ENCODE results near the gene LYSMD4.
A peak's percentile ranks its signal among the peaks of the same experiment; 100 is the strongest.
"Not testable (repeated sequence)": the region's sequence is repeated elsewhere in the genome, so short reads cannot be mapped to it uniquely, and the experiment has no call there.

The LYSMD4 gene

DNA sequence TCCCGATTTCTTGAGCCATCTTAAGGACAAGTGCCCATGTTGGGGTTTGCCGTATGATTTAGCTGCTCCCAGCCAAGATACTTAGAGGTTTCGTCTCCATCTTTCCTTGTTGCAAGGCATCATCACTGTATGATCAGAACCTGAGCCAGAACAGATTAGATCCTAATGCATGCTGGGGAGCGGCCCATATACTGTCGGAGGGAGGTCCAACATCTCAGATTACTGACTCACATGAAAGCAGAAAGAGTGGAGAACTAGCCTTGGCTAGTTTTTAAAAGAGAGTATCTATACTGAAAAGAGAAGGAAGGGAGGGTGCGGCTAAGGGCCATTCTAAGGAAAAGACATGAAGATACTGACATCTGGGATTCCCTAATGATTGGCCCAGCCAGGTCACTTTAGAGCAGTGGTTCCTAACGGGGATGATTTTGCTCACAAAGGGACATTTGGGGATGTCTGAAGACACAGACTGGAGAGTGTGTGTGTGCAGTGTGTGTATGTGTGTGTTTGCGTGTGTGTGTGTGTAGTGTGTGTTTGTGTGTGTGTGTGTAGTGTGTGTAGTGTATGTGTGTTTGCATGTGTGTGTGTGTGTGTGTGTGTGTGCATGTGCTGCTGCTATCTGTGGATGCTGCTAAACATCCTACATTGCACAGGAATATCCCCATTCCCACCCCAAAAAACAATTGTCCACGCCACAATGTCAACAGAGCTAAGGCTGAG lies 12.3 kb upstream of the LYSMD4 start:
- H3K4me3 ChIP-seq (ENCODE audit: low read length): no peak overlapping the region

GRCh38 chr15:99744142-99744541 lies 10.9 kb upstream of the LYSMD4 start:
- H3K4me3 ChIP-seq (ENCODE audit: low read length): no peak overlapping the region
- H3K27me3 ChIP-seq (ENCODE audit: control insufficient read depth, insufficient read depth, low read length): no peaks in the 10 kb centered on the region
- H3K9me3 ChIP-seq (replicated peaks; ENCODE audit: low read length): no peaks in the 10 kb centered on the region
- peaks cover 2% of the 10 kb centered on the region for H3K4me1 ChIP-seq (ENCODE audit: control insufficient read depth, insufficient read depth, low read length)
- H3K9ac ChIP-seq (ENCODE audit: low read depth, low read length): no peak overlapping the region
- no peaks in the 10 kb centered on the region for H3K36me3 ChIP-seq (ENCODE audit: insufficient read depth, low read length)
- no peak overlapping the region for H3K4me2 ChIP-seq (ENCODE audit: low read length)

More for the DNA sequence above, 12.3 kb upstream of the LYSMD4 start:
- no peaks in the 10 kb centered on the region for H3K36me3 ChIP-seq (ENCODE audit: insufficient read depth, low read length)
- no peaks in the 10 kb centered on the region for H3K27me3 ChIP-seq (ENCODE audit: control insufficient read depth, insufficient read depth, low read length)
- peaks cover 8% of the 10 kb centered on the region for H3K4me1 ChIP-seq (ENCODE audit: control insufficient read depth, insufficient read depth, low read length)
- no peaks in the 10 kb centered on the region for H3K9me3 ChIP-seq (replicated peaks; ENCODE audit: low read length)
- H3K4me2 ChIP-seq (ENCODE audit: low read length): no peak overlapping the region
- H3K9ac ChIP-seq (ENCODE audit: low read depth, low read length): no peak overlapping the region

DNA sequence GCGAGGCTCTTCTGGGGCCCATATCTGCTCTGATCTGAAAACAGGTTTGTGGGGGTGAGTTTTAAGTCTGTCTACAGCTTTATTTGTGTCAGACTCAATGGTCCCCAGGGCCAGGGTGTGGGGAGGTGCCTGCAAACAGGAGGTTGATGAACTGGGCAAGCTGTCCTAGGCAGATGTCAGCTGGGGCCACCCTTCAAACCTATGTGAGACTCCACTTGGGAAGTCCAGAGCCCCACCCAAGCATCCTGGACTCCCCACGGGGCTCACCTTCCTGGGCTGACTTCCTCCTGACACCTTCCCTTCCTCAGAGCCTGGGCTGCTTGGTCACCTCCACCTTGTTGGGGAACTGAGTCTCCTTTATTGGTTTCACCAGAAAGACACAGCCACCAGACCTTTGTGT lies 8.6 kb upstream of the LYSMD4 start:
- Histone ChIP-seq H3K36me3 (ENCODE audit: insufficient read depth, low read length) (no peaks in the 10 kb centered on the region), H3K9me3 (replicated peaks; ENCODE audit: low read length) (no peaks in the 10 kb centered on the region), H3K9ac (ENCODE audit: low read depth, low read length) (no peak overlapping the region), H3K27me3 (ENCODE audit: control insufficient read depth, insufficient read depth, low read length) (no peaks in the 10 kb centered on the region), H3K4me3 (ENCODE audit: low read length) (no peak overlapping the region), H3K4me2 (ENCODE audit: low read length) (no peak overlapping the region), H3K4me1 (ENCODE audit: control insufficient read depth, insufficient read depth, low read length) (no peaks in the 10 kb centered on the region)

DNA sequence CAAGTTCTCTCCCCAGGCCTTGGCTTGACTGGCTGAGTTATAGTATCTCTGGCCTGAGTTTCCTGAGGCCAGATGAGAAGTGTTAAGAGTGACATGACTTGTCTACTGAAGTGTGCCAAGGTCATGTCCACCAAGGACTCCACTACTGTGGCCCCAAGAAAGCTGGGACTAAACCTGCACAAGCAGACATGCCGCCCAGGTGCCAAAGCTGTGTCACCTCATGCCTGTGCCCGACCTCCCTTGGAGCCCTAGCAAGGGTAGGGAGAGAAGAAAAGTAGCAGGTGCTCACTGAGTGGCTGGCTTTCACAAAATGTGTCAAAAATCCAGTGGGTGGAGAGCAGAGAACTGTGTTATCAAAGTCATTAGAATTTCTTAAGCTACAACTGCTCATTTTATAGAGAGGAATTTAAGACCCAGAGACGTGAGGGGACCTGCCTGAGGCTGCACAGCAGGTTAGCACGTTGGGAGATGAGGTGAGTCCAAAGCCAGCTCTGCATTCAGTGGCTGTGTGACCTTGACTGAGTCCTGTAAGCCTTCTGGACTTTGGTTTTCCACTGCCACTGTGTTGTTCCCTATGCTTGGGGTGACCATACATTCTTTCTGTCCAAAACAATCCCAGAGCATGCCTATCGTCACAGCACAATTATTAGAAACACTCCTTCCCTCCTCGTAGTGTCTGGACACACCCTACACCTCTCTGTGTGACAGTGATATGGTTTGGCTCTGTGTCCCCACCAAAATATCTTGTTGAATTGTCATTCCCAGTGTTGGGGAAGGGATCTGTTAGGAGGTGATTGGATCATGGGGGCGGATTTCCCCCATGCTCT lies 5.0 kb upstream of the LYSMD4 start:
- Histone ChIP-seq H3K4me3 (ENCODE audit: low read length) (no peak overlapping the region), H3K9me3 (replicated peaks; ENCODE audit: low read length) (no peaks in the 10 kb centered on the region), H3K36me3 (ENCODE audit: insufficient read depth, low read length) (no peaks in the 10 kb centered on the region)

GRCh38 chr15:99736702-99737101 lies 3.5 kb upstream of the LYSMD4 start:
- Histone ChIP-seq H3K9me3 (replicated peaks; ENCODE audit: low read length) (no peaks in the 10 kb centered on the region), H3K27me3 (ENCODE audit: control insufficient read depth, insufficient read depth, low read length) (no peaks in the 10 kb centered on the region)

More for the DNA sequence above, 5.0 kb upstream of the LYSMD4 start:
- Histone ChIP-seq H3K4me2 (ENCODE audit: low read length) (no peak overlapping the region), H3K4me1 (ENCODE audit: control insufficient read depth, insufficient read depth, low read length) (no peaks in the 10 kb centered on the region), H3K9ac (ENCODE audit: low read depth, low read length) (no peak overlapping the region), H3K27me3 (ENCODE audit: control insufficient read depth, insufficient read depth, low read length) (no peaks in the 10 kb centered on the region)

GRCh38 chr15:99735868-99736267 lies 2.6 kb upstream of the LYSMD4 start:
- H3K9ac ChIP-seq (ENCODE audit: low read depth, low read length): no peak overlapping the region

More at GRCh38 chr15:99736702-99737101, 3.5 kb upstream of the LYSMD4 start:
- Histone ChIP-seq H3K9ac (ENCODE audit: low read depth, low read length) (no peak overlapping the region), H3K4me1 (ENCODE audit: control insufficient read depth, insufficient read depth, low read length) (peaks cover 7% of the 10 kb centered on the region), H3K4me2 (ENCODE audit: low read length) (no peak overlapping the region), H3K36me3 (ENCODE audit: insufficient read depth, low read length) (no peaks in the 10 kb centered on the region), H3K4me3 (ENCODE audit: low read length) (no peak overlapping the region)

DNA sequence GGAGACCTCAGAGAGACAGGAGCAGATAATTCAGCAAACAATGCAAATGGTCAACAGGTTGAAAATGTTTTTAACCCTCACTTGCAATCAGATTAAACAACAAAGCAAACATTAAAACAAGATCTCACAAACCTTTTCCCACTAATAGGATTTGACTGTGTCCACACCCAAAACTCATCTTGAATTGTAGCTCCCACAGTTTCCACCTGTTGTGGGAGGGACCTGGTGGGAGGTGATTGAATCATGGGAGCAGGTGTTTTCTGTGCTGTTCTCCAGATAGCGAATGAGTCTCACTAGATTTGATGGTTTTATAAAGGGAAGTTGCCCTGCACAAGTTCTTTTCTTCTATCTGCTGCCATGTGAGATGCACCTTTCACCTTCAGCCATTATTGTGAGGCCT lies 1.3 kb upstream of the LYSMD4 start:
- Histone ChIP-seq H3K4me2 (ENCODE audit: low read length) (no peak overlapping the region), H3K4me1 (ENCODE audit: control insufficient read depth, insufficient read depth, low read length) (peaks cover 15% of the 10 kb centered on the region), H3K4me3 (ENCODE audit: low read length) (no peak overlapping the region), H3K9me3 (replicated peaks; ENCODE audit: low read length) (no peaks in the 10 kb centered on the region), H3K36me3 (ENCODE audit: insufficient read depth, low read length) (no peaks in the 10 kb centered on the region), H3K9ac (ENCODE audit: low read depth, low read length) (no peak overlapping the region), H3K27me3 (ENCODE audit: control insufficient read depth, insufficient read depth, low read length) (no peaks in the 10 kb centered on the region)

More at GRCh38 chr15:99735868-99736267, 2.6 kb upstream of the LYSMD4 start:
- H3K4me2 ChIP-seq (ENCODE audit: low read length): no peak overlapping the region
- no peak overlapping the region for H3K4me3 ChIP-seq (ENCODE audit: low read length)
- peaks cover 7% of the 10 kb centered on the region for H3K4me1 ChIP-seq (ENCODE audit: control insufficient read depth, insufficient read depth, low read length)
- no peaks in the 10 kb centered on the region for H3K27me3 ChIP-seq (ENCODE audit: control insufficient read depth, insufficient read depth, low read length)
- H3K9me3 ChIP-seq (replicated peaks; ENCODE audit: low read length): no peaks in the 10 kb centered on the region
- H3K36me3 ChIP-seq (ENCODE audit: insufficient read depth, low read length): no peaks in the 10 kb centered on the region

GRCh38 chr15:99734040-99734291 lies 729 bp upstream of the LYSMD4 start:
- Histone ChIP-seq H3K4me3 (ENCODE audit: low read length) (peak overlapping the region; percentile 68), H3K4me1 (ENCODE audit: control insufficient read depth, insufficient read depth, low read length) (peaks cover 20% of the 10 kb centered on the region)
- not testable (repeated sequence) for H3K4me2 ChIP-seq (ENCODE audit: low read length); H3K9ac ChIP-seq (ENCODE audit: low read depth, low read length); H3K36me3 ChIP-seq (ENCODE audit: insufficient read depth, low read length); H3K9me3 ChIP-seq (replicated peaks; ENCODE audit: low read length); H3K27me3 ChIP-seq (ENCODE audit: control insufficient read depth, insufficient read depth, low read length)

GRCh38 chr15:99732751-99733267 lies 428 bp downstream of the LYSMD4 start:
- Histone ChIP-seq H3K4me3 (ENCODE audit: low read length) (peak overlapping the region; percentile 93), H3K4me2 (ENCODE audit: low read length) (peak overlapping the region; percentile 97), H3K9ac (ENCODE audit: low read depth, low read length) (peak overlapping the region; percentile 88), H3K9me3 (replicated peaks; ENCODE audit: low read length) (no peaks in the 10 kb centered on the region), H3K36me3 (ENCODE audit: insufficient read depth, low read length) (peaks cover 10% of the 10 kb centered on the region), H3K4me1 (ENCODE audit: control insufficient read depth, insufficient read depth, low read length) (peaks cover 23% of the 10 kb centered on the region), H3K27me3 (ENCODE audit: control insufficient read depth, insufficient read depth, low read length) (no peaks in the 10 kb centered on the region)

DNA sequence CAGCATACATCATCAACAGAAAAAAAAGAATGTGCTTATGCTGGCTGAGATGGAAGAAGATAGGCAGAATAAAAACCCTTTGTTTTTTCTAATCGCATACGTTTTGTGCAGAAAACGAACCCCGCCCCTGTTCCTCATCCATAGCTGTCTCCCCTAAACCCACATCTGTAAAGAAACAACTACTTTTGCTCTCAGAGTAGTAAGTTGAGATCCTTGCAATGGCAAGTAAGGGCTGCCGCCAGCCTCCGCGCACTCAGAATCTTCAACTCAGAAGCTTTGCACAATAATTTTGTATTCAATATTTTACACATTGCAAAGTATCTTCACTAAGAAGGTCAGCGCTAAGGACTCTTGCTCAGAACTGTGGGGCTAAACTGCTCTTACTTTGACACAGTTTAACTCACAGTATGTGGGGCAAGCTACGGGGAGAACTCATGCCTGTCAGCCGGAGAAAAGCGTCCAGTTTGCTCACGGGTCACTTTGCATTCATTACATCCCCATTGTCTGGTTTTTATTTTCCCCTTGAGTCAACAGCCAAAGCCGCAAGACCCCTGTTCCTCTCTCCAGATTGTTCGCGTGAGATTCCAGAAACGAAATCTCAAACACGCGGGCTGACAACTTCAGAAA lies 1.0 kb downstream of the LYSMD4 start:
- H3K4me1 ChIP-seq (ENCODE audit: control insufficient read depth, insufficient read depth, low read length): peaks cover 23% of the 10 kb centered on the region
- H3K27me3 ChIP-seq (ENCODE audit: control insufficient read depth, insufficient read depth, low read length): no peaks in the 10 kb centered on the region
- H3K4me3 ChIP-seq (ENCODE audit: low read length): peak overlapping the region; percentile 93
- H3K9ac ChIP-seq (ENCODE audit: low read depth, low read length): peak overlapping the region; percentile 88
- H3K9me3 ChIP-seq (replicated peaks; ENCODE audit: low read length): no peaks in the 10 kb centered on the region
- H3K4me2 ChIP-seq (ENCODE audit: low read length): peak overlapping the region; percentile 97
- H3K36me3 ChIP-seq (ENCODE audit: insufficient read depth, low read length): peaks cover 10% of the 10 kb centered on the region

DNA sequence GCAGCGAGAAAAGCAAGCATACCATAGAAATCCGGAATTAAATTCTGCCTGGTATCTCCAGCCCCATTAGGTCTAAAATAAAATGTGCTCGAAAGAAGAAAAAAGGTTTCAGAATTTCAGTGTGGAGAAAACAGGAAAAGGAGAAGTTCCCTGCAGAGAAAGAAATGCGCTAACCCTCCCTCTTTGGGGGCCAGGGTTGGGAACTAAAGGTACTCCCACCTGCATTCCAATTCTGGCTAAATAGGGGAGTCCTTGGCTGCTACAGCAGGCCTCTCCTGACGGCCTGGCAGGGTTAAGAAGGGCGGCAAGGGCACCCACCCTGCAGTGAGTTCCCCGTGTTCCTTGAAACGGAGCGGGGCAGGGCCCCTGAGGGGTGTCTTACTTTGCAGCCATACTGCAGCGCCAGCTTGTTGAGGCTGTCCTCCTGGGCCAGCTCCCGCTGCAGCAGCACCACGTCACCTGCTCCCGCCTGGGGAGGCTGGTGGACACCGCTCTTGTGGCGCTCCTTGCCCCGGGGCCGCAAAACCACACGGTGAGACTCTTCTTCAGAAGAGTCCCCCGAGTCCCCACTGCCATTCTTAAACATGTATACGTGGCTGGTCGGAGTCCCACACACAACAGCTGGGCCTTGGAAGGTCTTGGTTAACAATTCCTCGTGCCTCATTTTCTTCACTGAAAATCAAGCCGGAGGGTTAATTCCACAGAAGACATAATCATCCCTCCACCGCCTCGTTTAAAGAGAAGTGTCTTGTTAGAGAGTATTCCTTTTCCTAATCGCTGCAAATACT lies 1.7 kb downstream of the LYSMD4 start:
- Histone ChIP-seq H3K4me1 (ENCODE audit: control insufficient read depth, insufficient read depth, low read length) (peaks cover 23% of the 10 kb centered on the region), H3K4me2 (ENCODE audit: low read length) (peak overlapping the region; percentile 97), H3K9ac (ENCODE audit: low read depth, low read length) (peak overlapping the region; percentile 88), H3K36me3 (ENCODE audit: insufficient read depth, low read length) (peaks cover 10% of the 10 kb centered on the region), H3K9me3 (replicated peaks; ENCODE audit: low read length) (no peaks in the 10 kb centered on the region), H3K27me3 (ENCODE audit: control insufficient read depth, insufficient read depth, low read length) (no peaks in the 10 kb centered on the region), H3K4me3 (ENCODE audit: low read length) (peak overlapping the region; percentile 93)

Measured in skeletal muscle satellite cell (primary cell).